Activated naive CD8-positive, alpha-beta T cell treated with anti-CD3 and anti-CD28 coated beads, Interleukin-2, amount 10 ng/mL, durations not matched to agents 7 days and 5 days (primary cell): Measurements from ENCODE around the gene CSGALNACT2. TPM values are rescaled to one million over a fixed set of nuclear protein-coding genes. Genes with fewer than 3 reads are reported as not detected.
A peak's percentile ranks its signal among the peaks of the same experiment; 100 is the strongest.

Source experiments
- ATAC-seq: fragments of 150-1000 bp; cut with Tn5 transposase; one replicate; pipeline ENCODE4 v1.10.0; 2021; ENCODE audit warnings: low read depth, moderate library complexity
- POLR2A ChIA-PET: fragments of 350-600 bp; sonication (Branson Sonifier 250); formaldehyde crosslinking; loops from one replicate; lab custom pipeline; 2021; ENCODE audit warnings: antibody characterized with exemption; lab: Charles Lee
- DNase-seq: peaks from one replicate; pipeline ENCODE4 v3.0.0; 2021
- H3K27ac Mint-ChIP-seq: one replicate; pipeline ENCODE4 v1.8.0; 2022; ENCODE audit warnings: mild to moderate bottlenecking, mixed read lengths
- H3K27me3 Mint-ChIP-seq: one replicate; pipeline ENCODE4 v1.8.0; 2022; ENCODE audit warnings: mild to moderate bottlenecking, moderate library complexity, mixed read lengths
- H3K36me3 Mint-ChIP-seq: one replicate; pipeline ENCODE4 v1.8.0; 2021; ENCODE audit warnings: mild to moderate bottlenecking, mixed read lengths
- H3K4me1 Mint-ChIP-seq: one replicate; pipeline ENCODE4 v1.8.0; 2021; ENCODE audit warnings: mixed read lengths
- H3K4me3 Mint-ChIP-seq: one replicate; pipeline ENCODE4 v1.8.0; 2022; ENCODE audit warnings: mild to moderate bottlenecking, moderate library complexity, mixed read lengths
- H3K9me3 Mint-ChIP-seq: one replicate; pipeline ENCODE4 v1.8.0; 2021; ENCODE audit warnings: mixed read lengths
- total RNA-seq, 2 experiments: library from RNA; stranded (reverse); gene quantifications; one replicate each; pipeline ENCODE4 v1.2.3, GENCODE V29; 2021

CSGALNACT2 gene
- total RNA-seq, 2 experiments from 2014 or later = 37.2 to 39.5 TPM

DNA sequence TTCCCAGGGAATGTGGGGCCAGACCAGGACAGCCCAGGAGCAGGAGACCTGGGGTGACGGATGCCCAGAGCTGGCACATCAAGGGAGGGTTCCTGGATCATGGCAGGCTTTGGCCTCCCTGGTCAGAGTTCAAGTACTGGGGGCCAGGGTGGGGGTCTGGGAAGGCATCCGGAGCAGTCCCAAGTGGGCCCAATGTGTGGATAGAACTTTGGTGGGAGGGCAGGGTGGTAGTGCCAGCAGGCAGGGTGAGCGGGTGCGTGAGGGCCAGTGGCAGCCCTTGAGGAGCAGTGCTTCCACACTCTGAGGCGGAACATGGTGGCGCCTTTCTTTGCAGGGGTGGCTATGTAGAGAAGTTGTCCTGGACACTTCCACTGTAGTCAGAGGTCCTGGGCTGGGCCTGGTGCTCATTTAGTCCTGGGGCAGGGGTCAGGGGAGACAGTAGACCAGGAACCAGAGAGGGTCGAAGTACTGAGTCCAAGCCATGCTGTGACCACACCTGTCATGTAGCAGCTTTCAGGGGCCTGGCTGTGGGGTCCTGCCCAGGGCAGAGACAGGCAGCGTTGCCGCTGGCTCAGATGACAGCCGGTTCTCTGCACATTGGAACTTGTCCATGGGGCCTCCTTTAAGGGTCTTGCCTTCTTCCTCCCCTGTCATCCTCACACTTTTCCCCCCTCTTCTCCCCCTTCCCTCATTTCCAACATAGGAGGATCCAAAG lies 22.2 kb upstream of the CSGALNACT2 start:
- H3K36me3 Mint-ChIP-seq = no peaks in the 10 kb centered on the region
- DNase-seq = no peak
- H3K9me3 Mint-ChIP-seq = no peaks in the 10 kb centered on the region
- H3K27me3 Mint-ChIP-seq = no peaks in the 10 kb centered on the region
- no peak for ATAC-seq
- H3K4me1 Mint-ChIP-seq = peaks cover 10% of the 10 kb centered on the region
- no peak overlapping the region for H3K27ac Mint-ChIP-seq
- no peak overlapping the region for H3K4me3 Mint-ChIP-seq
- POLR2A ChIA-PET = no interaction called here

DNA sequence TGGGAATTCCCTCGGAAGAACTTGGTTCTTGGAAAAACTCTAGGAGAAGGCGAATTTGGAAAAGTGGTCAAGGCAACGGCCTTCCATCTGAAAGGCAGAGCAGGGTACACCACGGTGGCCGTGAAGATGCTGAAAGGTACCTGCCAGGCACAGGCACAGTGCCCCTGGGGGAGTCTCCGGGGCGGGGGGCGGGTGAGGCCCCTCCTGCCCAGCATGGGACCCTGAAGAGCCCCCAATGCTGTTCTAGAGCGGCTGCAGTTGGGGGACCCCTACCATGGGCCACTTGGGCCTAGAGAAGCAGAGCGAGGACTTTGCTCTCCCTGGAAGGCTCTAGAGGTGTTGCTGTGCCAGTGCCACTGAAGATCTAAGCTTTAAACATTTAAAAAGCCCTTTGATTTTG lies 21.6 kb upstream of the CSGALNACT2 start:
- no peak for DNase-seq
- Mint-ChIP-seq H3K27me3 (no peaks in the 10 kb centered on the region), H3K4me3 (no peak overlapping the region), H3K36me3 (no peaks in the 10 kb centered on the region), H3K4me1 (peaks cover 16% of the 10 kb centered on the region), H3K9me3 (no peaks in the 10 kb centered on the region), H3K27ac (no peak overlapping the region)
- POLR2A ChIA-PET = no interaction called here
- no peak for ATAC-seq

DNA sequence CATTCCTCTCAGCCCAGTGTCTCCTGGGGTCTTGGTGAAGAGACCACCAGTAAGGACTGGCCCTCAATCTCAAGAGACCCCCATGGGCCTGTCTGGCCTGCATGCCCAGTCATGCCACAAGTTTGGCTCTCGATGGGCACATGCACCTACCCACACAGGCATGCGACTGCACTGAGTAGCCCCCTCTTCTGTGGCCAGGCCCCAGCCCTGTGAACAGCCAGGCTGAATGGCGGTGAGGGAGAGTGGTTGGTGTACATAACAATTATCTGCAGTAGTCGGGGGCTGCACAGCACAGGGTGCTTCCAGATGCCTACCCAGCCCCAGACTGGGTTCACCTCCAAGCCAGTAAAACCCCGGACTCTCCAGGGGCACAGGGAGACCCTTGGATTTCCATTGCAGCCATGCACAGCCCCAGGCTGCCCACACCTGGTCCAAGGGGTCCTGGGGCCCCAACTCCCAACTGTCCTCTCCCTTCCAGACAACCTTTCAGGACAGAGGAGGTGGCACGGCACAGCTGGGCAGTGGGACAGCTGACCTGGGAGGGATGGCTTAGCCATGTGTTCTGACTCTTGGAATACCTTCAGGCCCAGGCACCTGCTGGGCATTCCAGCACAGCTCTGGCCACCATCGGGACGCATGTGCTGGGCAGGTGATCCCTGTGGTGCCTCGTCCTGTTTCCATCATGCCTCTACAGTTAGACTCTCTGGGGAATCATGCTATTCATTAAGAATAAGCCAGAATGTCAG lies 21.0 kb upstream of the CSGALNACT2 start:
- H3K27ac Mint-ChIP-seq = no peak overlapping the region
- POLR2A ChIA-PET = interaction anchor here (11.1 kb wide), 1 partner anchor 22 kb away, joined by 175 read pairs; the partner anchor contains the start of gene CSGALNACT2
- DNase-seq = no peak

DNA sequence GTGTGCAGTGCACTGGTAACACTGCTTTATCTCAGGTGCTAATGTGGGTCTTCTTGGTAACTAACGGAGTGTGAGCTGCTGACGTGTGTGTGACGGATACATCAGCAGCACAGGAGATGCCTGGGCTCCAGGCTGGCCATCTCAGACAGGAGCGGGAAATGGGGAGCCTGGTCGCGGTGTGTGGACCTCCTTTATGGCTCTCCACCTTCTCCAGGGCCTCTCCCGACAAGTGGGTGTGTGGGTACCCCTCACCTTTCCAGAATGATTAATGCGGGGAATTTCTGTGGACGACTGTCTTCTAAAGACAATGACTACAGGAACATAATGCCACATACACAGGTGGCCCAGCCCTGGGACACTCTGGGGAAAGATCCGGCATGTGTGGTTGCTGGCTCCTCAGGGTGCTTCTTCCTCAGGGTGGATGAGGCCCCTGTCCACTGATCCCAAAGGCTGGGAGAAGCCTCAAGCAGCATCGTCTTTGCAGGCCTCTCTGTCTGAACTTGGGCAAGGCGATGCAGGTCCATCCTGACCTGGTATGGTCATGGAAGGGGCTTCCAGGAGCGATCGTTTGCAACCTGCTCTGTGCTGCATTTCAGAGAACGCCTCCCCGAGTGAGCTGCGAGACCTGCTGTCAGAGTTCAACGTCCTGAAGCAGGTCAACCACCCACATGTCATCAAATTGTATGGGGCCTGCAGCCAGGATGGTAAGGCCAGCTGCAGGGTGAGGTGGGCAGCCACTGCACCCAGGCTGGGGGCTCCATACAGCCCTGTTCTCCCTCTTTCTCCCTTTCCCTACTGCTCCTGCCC lies 20.3 kb upstream of the CSGALNACT2 start:
- Mint-ChIP-seq H3K36me3 (no peaks in the 10 kb centered on the region), H3K27me3 (no peaks in the 10 kb centered on the region), H3K4me3 (no peak overlapping the region), H3K27ac (no peak overlapping the region), H3K4me1 (peaks cover 28% of the 10 kb centered on the region), H3K9me3 (no peaks in the 10 kb centered on the region)
- POLR2A ChIA-PET = interaction anchor here (11.1 kb wide), 1 partner anchor 21 kb away, joined by 175 read pairs; the partner anchor contains the start of gene CSGALNACT2
- no peak for ATAC-seq
- no peak for DNase-seq

More for the DNA sequence above, 21.0 kb upstream of the CSGALNACT2 start:
- no peaks in the 10 kb centered on the region for H3K9me3 Mint-ChIP-seq
- no peaks in the 10 kb centered on the region for H3K36me3 Mint-ChIP-seq
- H3K27me3 Mint-ChIP-seq = no peaks in the 10 kb centered on the region
- no peak overlapping the region for H3K4me3 Mint-ChIP-seq
- peaks cover 22% of the 10 kb centered on the region for H3K4me1 Mint-ChIP-seq
- ATAC-seq = no peak

DNA sequence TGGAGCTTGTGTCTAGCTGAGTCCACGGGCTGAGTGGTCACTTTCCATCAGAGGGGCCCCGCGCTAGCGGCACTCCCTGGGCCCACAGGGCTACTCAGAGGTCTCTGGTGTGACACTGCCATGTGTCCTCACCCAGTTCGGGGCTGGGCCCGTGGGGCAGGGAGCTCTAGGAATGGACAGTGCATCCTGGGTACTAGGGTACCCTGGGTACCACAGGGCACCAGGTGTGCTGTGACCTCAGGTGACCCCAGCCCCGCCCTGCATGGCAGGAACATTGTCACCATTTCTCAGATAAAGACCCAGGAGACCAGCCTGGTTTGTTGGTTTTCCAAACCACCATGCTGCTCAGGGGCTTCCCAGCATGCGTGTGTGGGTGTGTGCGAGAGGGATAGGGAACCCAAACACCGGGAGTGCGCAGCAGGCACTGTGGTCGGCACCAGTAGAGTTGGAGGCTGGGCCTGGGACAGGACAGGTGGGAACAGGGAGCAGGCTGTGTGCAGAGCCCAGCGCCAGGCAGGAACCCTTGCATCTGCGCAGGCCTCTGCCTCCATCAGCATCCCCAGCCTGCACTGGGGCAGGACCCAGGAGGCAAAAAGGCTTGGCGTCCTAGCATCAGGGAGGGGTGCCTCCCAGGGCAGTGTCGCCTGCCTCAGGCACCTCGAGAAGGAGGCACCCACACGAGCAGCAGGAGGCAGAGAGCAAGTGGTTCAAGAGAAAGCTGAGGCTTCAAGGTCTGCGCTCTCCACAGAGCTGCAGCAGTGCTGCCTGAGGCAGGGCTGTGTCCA lies 19.4 kb upstream of the CSGALNACT2 start:
- ATAC-seq (no peak), DNase-seq (no peak)
- peak overlapping the region; percentile 65 for H3K27ac Mint-ChIP-seq
- H3K4me3 Mint-ChIP-seq = no peak overlapping the region
- no peaks in the 10 kb centered on the region for H3K27me3 Mint-ChIP-seq
- H3K4me1 Mint-ChIP-seq = peaks cover 28% of the 10 kb centered on the region
- POLR2A ChIA-PET = interaction anchor here (11.1 kb wide), 1 partner anchor 21 kb away, joined by 175 read pairs; the partner anchor contains the start of gene CSGALNACT2
- H3K36me3 Mint-ChIP-seq = no peaks in the 10 kb centered on the region
- H3K9me3 Mint-ChIP-seq = no peaks in the 10 kb centered on the region

DNA sequence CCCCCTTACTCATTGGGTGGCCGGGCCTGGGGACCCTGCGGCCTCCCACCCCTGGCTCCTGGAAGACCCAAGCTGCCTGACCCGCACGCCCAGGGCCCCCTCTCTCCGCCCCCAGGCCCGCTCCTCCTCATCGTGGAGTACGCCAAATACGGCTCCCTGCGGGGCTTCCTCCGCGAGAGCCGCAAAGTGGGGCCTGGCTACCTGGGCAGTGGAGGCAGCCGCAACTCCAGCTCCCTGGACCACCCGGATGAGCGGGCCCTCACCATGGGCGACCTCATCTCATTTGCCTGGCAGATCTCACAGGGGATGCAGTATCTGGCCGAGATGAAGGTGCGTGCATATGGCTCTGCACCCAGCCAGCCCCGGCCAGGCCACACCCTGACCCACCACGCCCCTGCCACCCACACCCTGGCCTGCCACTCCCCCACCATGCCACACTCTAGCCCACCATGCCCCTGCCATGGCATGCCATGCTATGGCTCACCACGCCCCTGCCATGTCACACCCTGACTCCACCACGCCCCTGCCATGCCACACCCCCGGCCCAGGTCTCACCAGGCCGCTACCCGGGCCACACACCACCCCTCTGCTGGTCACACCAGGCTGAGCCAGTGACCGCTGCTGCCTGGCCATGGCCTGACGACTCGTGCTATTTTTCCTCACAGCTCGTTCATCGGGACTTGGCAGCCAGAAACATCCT lies 18.7 kb upstream of the CSGALNACT2 start:
- Mint-ChIP-seq H3K9me3 (no peaks in the 10 kb centered on the region), H3K4me1 (peaks cover 26% of the 10 kb centered on the region), H3K36me3 (no peaks in the 10 kb centered on the region), H3K27me3 (no peaks in the 10 kb centered on the region), H3K27ac (peak overlapping the region; percentile 94), H3K4me3 (no peak overlapping the region)
- ATAC-seq = no peak
- DNase-seq = no peak
- POLR2A ChIA-PET = interaction anchor here (1.6 to 11.1 kb wide), 2 partner anchors 20 to 337 kb away, joined by 4 to 175 read pairs; partner anchors contain the start of gene CSGALNACT2

DNA sequence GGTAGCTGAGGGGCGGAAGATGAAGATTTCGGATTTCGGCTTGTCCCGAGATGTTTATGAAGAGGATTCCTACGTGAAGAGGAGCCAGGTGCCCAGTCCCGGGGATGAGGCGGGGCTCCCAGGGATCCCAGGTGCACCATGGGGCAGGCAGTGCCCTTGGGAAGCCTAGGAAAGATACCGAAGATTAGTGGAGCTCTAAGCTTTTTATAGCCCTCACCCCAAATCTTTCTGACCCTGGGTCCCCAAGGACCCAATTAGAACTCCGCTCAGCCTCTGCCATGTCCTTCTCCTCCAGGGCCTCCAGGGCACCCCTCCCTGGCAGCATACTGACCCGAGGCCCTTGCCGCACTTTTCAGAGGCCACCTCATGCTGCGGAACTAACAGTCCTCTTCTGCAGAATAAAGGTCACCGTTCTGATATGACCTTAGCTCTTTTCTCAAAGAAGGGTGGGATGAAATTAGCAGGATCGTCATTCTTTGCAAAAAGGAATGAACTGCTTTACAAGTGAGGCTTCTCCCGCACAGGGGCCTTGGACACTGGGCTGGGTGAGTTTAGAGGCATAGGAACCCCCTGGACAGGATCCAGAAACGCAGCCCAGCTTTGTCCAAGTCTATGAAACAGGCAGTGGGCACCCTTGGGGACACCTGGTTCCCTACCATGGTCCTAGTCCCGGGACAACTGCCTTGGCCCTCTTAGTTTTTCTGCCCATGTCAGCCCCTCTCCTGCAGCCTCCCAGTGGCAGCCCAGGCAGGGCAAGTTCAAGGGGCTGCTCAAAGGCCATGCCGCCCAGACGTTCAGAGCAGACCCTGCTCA lies 17.9 kb upstream of the CSGALNACT2 start:
- no peaks in the 10 kb centered on the region for H3K27me3 Mint-ChIP-seq
- DNase-seq = peak; percentile 59
- H3K4me3 Mint-ChIP-seq = peak overlapping the region; percentile 78
- POLR2A ChIA-PET = interaction anchor here (1.1 to 11.1 kb wide), 8 partner anchors 9 to 337 kb away, joined by 3 to 175 read pairs (median 4); partner anchors contain the start of gene CSGALNACT2
- ATAC-seq = no peak
- no peaks in the 10 kb centered on the region for H3K36me3 Mint-ChIP-seq
- peak overlapping the region; percentile 94 for H3K27ac Mint-ChIP-seq
- no peaks in the 10 kb centered on the region for H3K9me3 Mint-ChIP-seq
- peaks cover 26% of the 10 kb centered on the region for H3K4me1 Mint-ChIP-seq

DNA sequence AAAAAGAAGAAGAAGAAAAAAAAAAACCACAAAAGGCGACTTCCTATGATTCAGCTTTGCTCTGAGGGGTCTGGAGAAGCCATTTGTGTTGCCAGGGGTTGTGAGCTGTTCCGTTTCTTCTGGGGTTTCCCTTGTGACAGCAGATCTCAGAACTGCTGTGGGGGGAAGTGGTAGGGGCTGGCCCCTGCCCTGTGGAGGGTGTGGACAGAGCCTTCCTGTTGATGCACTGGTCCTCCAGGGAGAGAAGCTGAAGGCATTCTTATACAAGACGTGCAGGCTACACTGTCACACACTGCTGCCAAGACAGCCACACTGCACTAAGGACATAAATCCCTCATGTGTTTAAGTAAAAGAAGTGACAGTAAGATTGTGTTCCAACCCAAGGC lies 17.3 kb upstream of the CSGALNACT2 start:
- H3K27me3 Mint-ChIP-seq = no peaks in the 10 kb centered on the region
- H3K4me3 Mint-ChIP-seq = peak overlapping the region; percentile 78
- peak; percentile 98 for ATAC-seq
- peaks cover 26% of the 10 kb centered on the region for H3K4me1 Mint-ChIP-seq
- H3K36me3 Mint-ChIP-seq = no peaks in the 10 kb centered on the region
- H3K27ac Mint-ChIP-seq = peak overlapping the region; percentile 94
- no peaks in the 10 kb centered on the region for H3K9me3 Mint-ChIP-seq
- peak; percentile 71 for DNase-seq
- POLR2A ChIA-PET = interaction anchor here (1.1 to 11.1 kb wide), 9 partner anchors 9 to 338 kb away, joined by 3 to 175 read pairs (median 4); partner anchors contain the start of gene CSGALNACT2

DNA sequence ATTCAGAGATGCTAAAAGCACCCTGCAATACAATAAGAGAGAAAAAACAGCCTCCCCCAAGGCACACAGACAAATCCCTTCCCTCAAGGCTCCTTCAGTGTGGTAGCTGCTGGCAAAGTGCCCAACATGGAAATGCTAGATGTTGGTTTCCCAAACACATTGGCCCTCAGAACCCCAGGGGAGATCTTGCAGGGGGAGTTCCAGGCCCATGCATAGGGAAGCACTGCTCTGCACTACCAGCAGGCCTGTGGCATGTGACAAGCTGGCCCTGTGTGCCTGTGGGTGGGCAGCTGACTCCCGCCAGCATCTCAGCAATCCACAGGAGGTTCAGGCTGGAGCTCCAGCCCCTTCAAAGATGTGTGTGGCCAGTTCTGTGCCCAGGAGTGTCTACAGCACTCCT lies 16.8 kb upstream of the CSGALNACT2 start:
- peak overlapping the region; percentile 94 for H3K27ac Mint-ChIP-seq
- no peak for DNase-seq
- no peak for ATAC-seq
- no peaks in the 10 kb centered on the region for H3K27me3 Mint-ChIP-seq
- H3K9me3 Mint-ChIP-seq = no peaks in the 10 kb centered on the region
- H3K4me3 Mint-ChIP-seq = peak overlapping the region; percentile 78
- H3K36me3 Mint-ChIP-seq = no peaks in the 10 kb centered on the region
- H3K4me1 Mint-ChIP-seq = peaks cover 29% of the 10 kb centered on the region
- POLR2A ChIA-PET = interaction anchor here (0.6 to 11.1 kb wide), 10 partner anchors 8 to 338 kb away, joined by 3 to 175 read pairs (median 4); partner anchors contain the start of gene CSGALNACT2

DNA sequence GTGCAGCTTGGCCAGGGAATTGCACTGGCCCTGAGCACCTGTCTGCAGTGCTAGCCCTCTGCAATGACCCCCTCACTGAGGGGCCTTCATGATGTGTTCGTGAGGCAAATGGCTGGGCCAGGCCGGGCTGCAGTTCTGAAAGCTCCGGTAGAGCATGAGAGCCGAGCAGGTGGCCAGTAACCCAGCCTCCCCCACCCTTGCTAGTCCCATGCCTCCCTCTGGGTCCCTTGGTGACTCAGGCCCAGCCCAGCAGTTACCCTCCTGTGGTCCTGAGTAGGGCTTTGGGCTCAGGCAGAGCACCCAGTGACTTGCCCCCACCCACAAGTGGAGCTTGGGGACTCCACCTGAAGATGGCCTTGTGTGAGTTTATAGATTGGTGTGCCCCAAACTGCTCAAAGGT lies 16.1 kb upstream of the CSGALNACT2 start:
- DNase-seq = no peak
- H3K4me3 Mint-ChIP-seq = no peak overlapping the region
- no peak for ATAC-seq
- H3K36me3 Mint-ChIP-seq = no peaks in the 10 kb centered on the region
- no peaks in the 10 kb centered on the region for H3K27me3 Mint-ChIP-seq
- H3K4me1 Mint-ChIP-seq = peaks cover 36% of the 10 kb centered on the region
- POLR2A ChIA-PET = interaction anchor here (1.1 to 11.1 kb wide), 5 partner anchors 12 to 106 kb away, joined by 3 to 175 read pairs (median 5); partner anchors contain the start of gene CSGALNACT2
- H3K9me3 Mint-ChIP-seq = no peaks in the 10 kb centered on the region
- peak overlapping the region; percentile 94 for H3K27ac Mint-ChIP-seq

DNA sequence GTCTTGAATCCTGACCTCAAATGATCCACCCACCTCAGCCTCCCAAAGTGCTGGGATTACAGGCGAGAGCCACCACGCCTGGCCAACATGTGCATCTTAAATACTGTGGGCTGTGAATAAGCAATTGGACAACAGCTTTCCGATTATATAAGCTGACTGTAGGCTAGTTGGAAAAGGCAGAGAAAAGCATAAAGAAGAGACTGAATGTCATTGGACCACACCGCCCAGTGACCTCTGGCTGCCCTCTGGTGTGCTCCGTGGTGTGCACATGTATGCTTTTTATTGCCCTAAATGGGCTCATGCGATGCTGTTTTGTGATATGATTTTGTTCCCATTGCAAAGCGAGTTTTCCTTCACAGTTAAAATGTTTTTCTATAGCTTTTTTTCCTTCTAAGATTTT lies 15.4 kb upstream of the CSGALNACT2 start:
- no peaks in the 10 kb centered on the region for H3K9me3 Mint-ChIP-seq
- no peak for DNase-seq
- no peaks in the 10 kb centered on the region for H3K36me3 Mint-ChIP-seq
- H3K27ac Mint-ChIP-seq = peak overlapping the region; percentile 94
- H3K4me1 Mint-ChIP-seq = peaks cover 43% of the 10 kb centered on the region
- H3K4me3 Mint-ChIP-seq = no peak overlapping the region
- POLR2A ChIA-PET = interaction anchor here (11.1 kb wide), 1 partner anchor 17 kb away, joined by 175 read pairs; the partner anchor contains the start of gene CSGALNACT2
- no peaks in the 10 kb centered on the region for H3K27me3 Mint-ChIP-seq
- no peak for ATAC-seq
